GM12878 (cell line): ENCODE data around the gene METRN. TPM values are rescaled to one million over a fixed set of nuclear protein-coding genes. Genes with fewer than 3 reads are reported as not detected.

Experiments used
- ATAC-seq: fragments of 200-7000 bp; cut with Tn5 transposase; 3 replicates; pipeline ENCODE4 v1.9.1; 2020; ENCODE audit warnings: mild to moderate bottlenecking, moderate library complexity
- BruUV-seq: library from RNA; stranded (reverse); fragments of 400-500 nt; replicated peaks from 2 replicates; lab custom pipeline; 2021; lab: Mats Ljungman, UMichigan
- CTCF ChIA-PET: fragments of 300-600 bp; sonication (Branson Sonifier 250); formaldehyde crosslinking; extraction: SDS; loops from one replicate; lab custom pipeline; 2021; ENCODE audit warnings: inconsistent platforms; lab: Yijun Ruan, JAX
- POLR2A ChIA-PET: fragments of 350-600 bp; formaldehyde crosslinking; extraction: SDS; loops from one replicate; lab custom pipeline; 2021; ENCODE audit warnings: inconsistent platforms; lab: Charles Lee
- RAD21 ChIA-PET: fragments of 300-600 bp; sonication (Branson Sonifier 250); formaldehyde crosslinking; loops from one replicate; lab custom pipeline; 2023; ENCODE audit warnings: antibody characterized with exemption; ENCODE audit not compliant: unreplicated experiment; lab: Charles Lee
- SMC1A ChIA-PET: fragments of 300-600 bp; sonication (Branson Sonifier 250); formaldehyde crosslinking; loops from one replicate; lab custom pipeline; 2023; ENCODE audit not compliant: unreplicated experiment, uncharacterized antibody; lab: Charles Lee
- DNase-seq: peaks from one replicate; pipeline ENCODE4 v3.0.0-alpha.2; 2011; ENCODE audit warnings: low read depth, low spot score
- FAIRE-seq: peaks from 3 replicates; lab custom pipeline; 2011; peaks lifted over from hg19 to GRCh38; lab: Jason Lieb, UNC
- H2AFZ ChIP-seq: 2 replicates; pipeline ENCODE4 v1.6.0; 2011; ENCODE audit warnings: low read depth, low read length, control low read depth; ENCODE audit not compliant: control insufficient read depth
- H3K27ac ChIP-seq: 2 replicates; pipeline ENCODE4 v1.5.1; 2011; ENCODE audit warnings: control low read depth; ENCODE audit not compliant: control insufficient read depth, insufficient read depth
- H3K27me3 ChIP-seq, 2 experiments: replicated peaks in 1 of 2; 2 replicates each; pipeline versions ENCODE4 v1.6.0 to v1.6.1; 2011; ENCODE audit warnings: low read length in 1 of 2; ENCODE audit not compliant: control insufficient read depth in 2 of 2, insufficient read depth in 2 of 2
- H3K36me3 ChIP-seq, 2 experiments: 2 replicates each; pipeline ENCODE4 v1.5.1; 2011; ENCODE audit warnings: low read length in 1 of 2; ENCODE audit not compliant: control insufficient read depth in 2 of 2, insufficient read depth in 2 of 2
- H3K4me1 ChIP-seq: 2 replicates; pipeline ENCODE4 v1.6.1; 2011; ENCODE audit warnings: mild to moderate bottlenecking, low read length, moderate library complexity, mixed read lengths; ENCODE audit not compliant: control insufficient read depth, insufficient read depth
- H3K4me2 ChIP-seq: 2 replicates; pipeline ENCODE4 v1.6.0; 2011; ENCODE audit warnings: control low read depth; ENCODE audit not compliant: control insufficient read depth, insufficient read depth
- H3K4me3 ChIP-seq: fragments of 200-600 bp; sonication (generic); 2 replicates; pipeline ENCODE4 v1.5.1; 2016
- H3K79me2 ChIP-seq: 2 replicates; pipeline ENCODE4 v1.6.0; 2011; ENCODE audit warnings: low read length; ENCODE audit not compliant: control insufficient read depth, insufficient read depth
- H3K9ac ChIP-seq: 2 replicates; pipeline ENCODE4 v1.8.0; 2011; ENCODE audit warnings: low read length, control low read depth, mixed read lengths; ENCODE audit not compliant: control insufficient read depth, insufficient read depth
- H3K9me3 ChIP-seq: replicated peaks from 3 replicates; pipeline ENCODE4 v1.5.1; 2011; ENCODE audit warnings: mild to moderate bottlenecking, low read length; ENCODE audit not compliant: control insufficient read depth, insufficient read depth
- H4K20me1 ChIP-seq: 2 replicates; pipeline ENCODE4 v1.6.0; 2011; ENCODE audit not compliant: control insufficient read depth, insufficient read depth
- BHLHE40 ChIP-seq, 2 experiments: fragments of 450-650 bp in 1 of 2; IDR thresholded peaks; 2 replicates each; pipeline ENCODE4 v1.6.1; 2011 to 2017; ENCODE audit warnings: low read depth in 2 of 2, borderline replicate concordance in 1 of 2, improper control_type of control experiment in 1 of 2, low read length in 1 of 2, mild to moderate bottlenecking in 1 of 2
- CBFB ChIP-seq: IDR thresholded peaks from 2 replicates; pipeline ENCODE4 v1.6.1; 2016; ENCODE audit warnings: antibody characterized with exemption, low read depth
- CREB1 ChIP-seq: IDR thresholded peaks from 2 replicates; pipeline ENCODE4 v1.6.1; 2012; ENCODE audit warnings: low read depth, mild to moderate bottlenecking, inconsistent platforms
- ETV6 ChIP-seq, 2 experiments: fragments of 450-650 bp in 1 of 2; IDR thresholded peaks in 1 of 2; conservative IDR thresholded peaks in 1 of 2; 2 replicates each; pipeline ENCODE4 v1.6.1; 2014; ENCODE audit warnings: antibody characterized with exemption in 1 of 2, borderline replicate concordance in 1 of 2, low read depth in 1 of 2, mild to moderate bottlenecking in 1 of 2, moderate library complexity in 1 of 2
- JUND ChIP-seq: IDR thresholded peaks from 2 replicates; pipeline ENCODE4 v1.6.1; 2012; ENCODE audit warnings: low read depth, mild to moderate bottlenecking, low read length, improper control_type of control experiment, moderate library complexity
- RCOR1 ChIP-seq: conservative IDR thresholded peaks from 2 replicates; pipeline ENCODE4 v1.6.1; 2012; ENCODE audit warnings: low read depth, low read length, improper control_type of control experiment
- SMARCA5 ChIP-seq: fragments of 450-650 bp; IDR thresholded peaks from 2 replicates; pipeline ENCODE4 v1.6.1; 2017; ENCODE audit warnings: mild to moderate bottlenecking
- SP1 ChIP-seq: IDR thresholded peaks from one replicate; pipeline ENCODE4 v1.6.1; 2011; ENCODE audit warnings: low read depth, low read length
- SREBF1 ChIP-seq: IDR thresholded peaks from 2 replicates; pipeline ENCODE4 v1.6.1; 2012; ENCODE audit warnings: mild to moderate bottlenecking, low read length
- SREBF2 ChIP-seq: IDR thresholded peaks from 2 replicates; pipeline ENCODE4 v1.6.1; 2012; ENCODE audit warnings: mild to moderate bottlenecking, low read length
- TCF12 ChIP-seq: IDR thresholded peaks from 2 replicates; pipeline ENCODE4 v1.6.1; 2011; ENCODE audit warnings: low read depth, mild to moderate bottlenecking, low read length
- WGBS: methylation state at CpG from one replicate; pipeline ENCODE4 v1.1.6; 2016; ENCODE audit warnings: low lambda C conversion rate; ENCODE audit not compliant: insufficient replicate concordance, insufficient coverage; ENCODE audit errors: missing lambda C conversion rate; 5-methylcytosine and 5-hydroxymethylcytosine counted together
- in situ Hi-C: fragments of 300-500 bp; cut with MboI; formaldehyde crosslinking; loops from 9 replicates; pipeline ENCODE4 v1.14.3; 2018; ENCODE audit warnings: mixed read lengths
- intact Hi-C: fragments of 100-400 bp; cut with micrococcal nuclease; formaldehyde crosslinking; loops from one replicate; pipeline ENCODE4 v1.14.2; 2022; ENCODE audit not compliant: unreplicated experiment
- polyA plus RNA-seq, 11 experiments: library from polyadenylated mRNA; depleted of rRNA in 4 of 11; unstranded in 6 of 11; stranded (reverse) in 5 of 11; fragments of >200 nt; fragmentation: Nextera tagmentation in 4 of 11; fragmentation: Illumina TruSeq in 1 of 11; extraction: Ambion mirVana in 4 of 11; extraction: Trizol in 1 of 11; gene quantifications; 1 replicate in 1 of 11; 2 replicates in 10 of 11; pipeline versions ENCODE4 v1.2.1 to v1.2.3, GENCODE V29; 2011 to 2016; ENCODE audit warnings: inconsistent platforms in 2 of 11, missing spikeins in 2 of 11, low read depth in 1 of 11
- total RNA-seq, 4 experiments: library from RNA; depleted of rRNA in 3 of 4; stranded (reverse); fragments of >200 nt in 3 of 4; fragmentation: Illumina TruSeq in 1 of 4; extraction: Trizol in 1 of 4; gene quantifications; 2 replicates each; pipeline versions ENCODE4 v1.2.1 to v1.2.3, GENCODE V29; 2013 to 2021
- TF ChIP-seq, protein P1 (sequence below), 3 experiments: IDR thresholded peaks in 2 of 3; conservative IDR thresholded peaks in 1 of 3; 2 replicates each; pipeline ENCODE4 v1.5.1; 2011; ENCODE audit warnings: low read depth in 3 of 3, low read length in 3 of 3, mild to moderate bottlenecking in 3 of 3, control low read depth in 2 of 3, moderate library complexity in 2 of 3, inconsistent platforms in 1 of 3, mixed read lengths in 1 of 3; ENCODE audit not compliant: control insufficient read depth in 2 of 3, insufficient read depth in 1 of 3; ENCODE audit errors: extremely low read depth in 1 of 3
- TF ChIP-seq, protein P2 (sequence below): fragments of 150-350 bp; IDR thresholded peaks from 2 replicates; pipeline ENCODE4 v1.6.1; 2014; ENCODE audit warnings: mild to moderate bottlenecking, low read depth, low read length
- TF ChIP-seq, protein P3 (sequence below): IDR thresholded peaks from 2 replicates; pipeline ENCODE4 v1.6.1; 2012; ENCODE audit warnings: low read depth, low read length, improper control_type of control experiment
- TF ChIP-seq, protein P4 (sequence below): fragments of 450-650 bp; IDR thresholded peaks from 2 replicates; pipeline ENCODE4 v1.6.1; 2017; ENCODE audit warnings: mild to moderate bottlenecking, low read depth, inconsistent platforms; ENCODE audit not compliant: poor library complexity, severe bottlenecking

The METRN gene
- total and polyA plus RNA-seq, 10 of the 15 experiments (the other 5 are each of a cell fraction or from before 2014, with no cell fraction given), result 0.11 to 12.8 (median 1.1) TPM; not detected in 1

DNA sequence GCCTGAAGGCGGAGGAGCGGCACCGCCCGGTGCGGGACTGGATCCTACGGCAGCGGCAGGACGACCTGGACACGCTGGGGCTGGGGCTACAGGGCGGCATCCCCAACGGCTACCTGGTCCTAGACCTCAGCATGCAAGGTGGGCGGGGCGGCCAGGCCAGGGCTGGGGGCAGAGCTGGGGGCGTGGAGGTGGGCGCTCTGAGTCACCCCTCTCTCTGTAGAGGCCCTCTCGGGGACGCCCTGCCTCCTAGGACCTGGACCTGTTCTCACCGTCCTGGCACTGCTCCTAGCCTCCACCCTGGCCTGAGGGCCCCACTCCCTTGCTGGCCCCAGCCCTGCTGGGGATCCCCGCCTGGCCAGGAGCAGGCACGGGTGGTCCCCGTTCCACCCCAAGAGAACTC, 53.5 kb downstream of the METRN start:
- H3K9ac ChIP-seq, result no peak overlapping the region
- H3K4me1 ChIP-seq, result no peaks in the 10 kb centered on the region
- DNase-seq (no peak), FAIRE-seq (no peak), ATAC-seq (peak; percentile 47)
- H2AFZ ChIP-seq, result no peak overlapping the region
- intact Hi-C loops, result no loop called here
- H3K4me2 ChIP-seq, result no peak overlapping the region
- no peaks in the 10 kb centered on the region for H3K79me2 ChIP-seq
- ChIA-PET CTCF (no interaction called here), RAD21 (no interaction called here), POLR2A (no interaction called here), SMC1A (no interaction called here)
- in situ Hi-C loops, result no loop called here
- H4K20me1 ChIP-seq, result no peaks in the 10 kb centered on the region
- TF ChIP-seq SMARCA5 (no peak), CREB1 (no peak), JUND (no peak), TCF12 (no peak), SREBF2 (no peak), SREBF1 (no peak), BHLHE40 (IDR thresholded peaks at IDR 0.05; ENCODE audit: borderline replicate concordance in 1 of 2, low read depth in 2 of 2, low read length in 1 of 2) (no peak), CBFB (no peak), SP1 (no peak), RCOR1 (no peak), ETV6 (conservative IDR thresholded peaks at IDR 0.05 in 1 of 2, IDR thresholded peaks at IDR 0.05 in 1 of 2; ENCODE audit: borderline replicate concordance in 1 of 2, low read depth in 1 of 2) (no peak)
- TF ChIP-seq, protein P1, sequence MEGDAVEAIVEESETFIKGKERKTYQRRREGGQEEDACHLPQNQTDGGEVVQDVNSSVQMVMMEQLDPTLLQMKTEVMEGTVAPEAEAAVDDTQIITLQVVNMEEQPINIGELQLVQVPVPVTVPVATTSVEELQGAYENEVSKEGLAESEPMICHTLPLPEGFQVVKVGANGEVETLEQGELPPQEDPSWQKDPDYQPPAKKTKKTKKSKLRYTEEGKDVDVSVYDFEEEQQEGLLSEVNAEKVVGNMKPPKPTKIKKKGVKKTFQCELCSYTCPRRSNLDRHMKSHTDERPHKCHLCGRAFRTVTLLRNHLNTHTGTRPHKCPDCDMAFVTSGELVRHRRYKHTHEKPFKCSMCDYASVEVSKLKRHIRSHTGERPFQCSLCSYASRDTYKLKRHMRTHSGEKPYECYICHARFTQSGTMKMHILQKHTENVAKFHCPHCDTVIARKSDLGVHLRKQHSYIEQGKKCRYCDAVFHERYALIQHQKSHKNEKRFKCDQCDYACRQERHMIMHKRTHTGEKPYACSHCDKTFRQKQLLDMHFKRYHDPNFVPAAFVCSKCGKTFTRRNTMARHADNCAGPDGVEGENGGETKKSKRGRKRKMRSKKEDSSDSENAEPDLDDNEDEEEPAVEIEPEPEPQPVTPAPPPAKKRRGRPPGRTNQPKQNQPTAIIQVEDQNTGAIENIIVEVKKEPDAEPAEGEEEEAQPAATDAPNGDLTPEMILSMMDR (IDR thresholded peaks at IDR 0.05 in 2 of 3, conservative IDR thresholded peaks at IDR 0.05 in 1 of 3; ENCODE audit: control insufficient read depth in 2 of 3, extremely low read depth in 1 of 3, insufficient read depth in 1 of 3, low read depth in 3 of 3, low read length in 3 of 3), result no peak
- TF ChIP-seq, protein P2, sequence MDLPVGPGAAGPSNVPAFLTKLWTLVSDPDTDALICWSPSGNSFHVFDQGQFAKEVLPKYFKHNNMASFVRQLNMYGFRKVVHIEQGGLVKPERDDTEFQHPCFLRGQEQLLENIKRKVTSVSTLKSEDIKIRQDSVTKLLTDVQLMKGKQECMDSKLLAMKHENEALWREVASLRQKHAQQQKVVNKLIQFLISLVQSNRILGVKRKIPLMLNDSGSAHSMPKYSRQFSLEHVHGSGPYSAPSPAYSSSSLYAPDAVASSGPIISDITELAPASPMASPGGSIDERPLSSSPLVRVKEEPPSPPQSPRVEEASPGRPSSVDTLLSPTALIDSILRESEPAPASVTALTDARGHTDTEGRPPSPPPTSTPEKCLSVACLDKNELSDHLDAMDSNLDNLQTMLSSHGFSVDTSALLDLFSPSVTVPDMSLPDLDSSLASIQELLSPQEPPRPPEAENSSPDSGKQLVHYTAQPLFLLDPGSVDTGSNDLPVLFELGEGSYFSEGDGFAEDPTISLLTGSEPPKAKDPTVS, result no peak
- TF ChIP-seq, protein P3, sequence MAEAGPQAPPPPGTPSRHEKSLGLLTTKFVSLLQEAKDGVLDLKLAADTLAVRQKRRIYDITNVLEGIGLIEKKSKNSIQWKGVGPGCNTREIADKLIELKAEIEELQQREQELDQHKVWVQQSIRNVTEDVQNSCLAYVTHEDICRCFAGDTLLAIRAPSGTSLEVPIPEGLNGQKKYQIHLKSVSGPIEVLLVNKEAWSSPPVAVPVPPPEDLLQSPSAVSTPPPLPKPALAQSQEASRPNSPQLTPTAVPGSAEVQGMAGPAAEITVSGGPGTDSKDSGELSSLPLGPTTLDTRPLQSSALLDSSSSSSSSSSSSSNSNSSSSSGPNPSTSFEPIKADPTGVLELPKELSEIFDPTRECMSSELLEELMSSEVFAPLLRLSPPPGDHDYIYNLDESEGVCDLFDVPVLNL, result no peak
- TF ChIP-seq, protein P4, sequence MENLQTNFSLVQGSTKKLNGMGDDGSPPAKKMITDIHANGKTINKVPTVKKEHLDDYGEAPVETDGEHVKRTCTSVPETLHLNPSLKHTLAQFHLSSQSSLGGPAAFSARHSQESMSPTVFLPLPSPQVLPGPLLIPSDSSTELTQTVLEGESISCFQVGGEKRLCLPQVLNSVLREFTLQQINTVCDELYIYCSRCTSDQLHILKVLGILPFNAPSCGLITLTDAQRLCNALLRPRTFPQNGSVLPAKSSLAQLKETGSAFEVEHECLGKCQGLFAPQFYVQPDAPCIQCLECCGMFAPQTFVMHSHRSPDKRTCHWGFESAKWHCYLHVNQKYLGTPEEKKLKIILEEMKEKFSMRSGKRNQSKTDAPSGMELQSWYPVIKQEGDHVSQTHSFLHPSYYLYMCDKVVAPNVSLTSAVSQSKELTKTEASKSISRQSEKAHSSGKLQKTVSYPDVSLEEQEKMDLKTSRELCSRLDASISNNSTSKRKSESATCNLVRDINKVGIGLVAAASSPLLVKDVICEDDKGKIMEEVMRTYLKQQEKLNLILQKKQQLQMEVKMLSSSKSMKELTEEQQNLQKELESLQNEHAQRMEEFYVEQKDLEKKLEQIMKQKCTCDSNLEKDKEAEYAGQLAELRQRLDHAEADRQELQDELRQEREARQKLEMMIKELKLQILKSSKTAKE, result no peak
- no peaks in the 10 kb centered on the region for H3K36me3 ChIP-seq
- H3K27me3 ChIP-seq, result no peaks in the 10 kb centered on the region
- H3K4me3 ChIP-seq, result no peak overlapping the region
- H3K27ac ChIP-seq, result no peak overlapping the region
- 53% methylated on average over 20 of the region's 21 CpGs for WGBS
- BruUV-seq, result no TSS peak
- no peaks in the 10 kb centered on the region for H3K9me3 ChIP-seq
